DMS79 treated with DMSO at 0.1 percent for 48 hours (cell line): ENCODE measurements around the gene UNC5A.

ENCODE experiments used
- DNase-seq: peaks from one replicate; lab custom pipeline; 2025; lab: John Stamatoyannopoulos, UW

Gene UNC5A

GRCh38 chr5:176800024-176800423 is 10.3 kb upstream of the UNC5A start:
- DNase-seq, result no peak

- DNase-seq, result no peak
These were observed 8.1 kb upstream of the UNC5A start for GRCh38 chr5:176802116-176802784.

GRCh38 chr5:176803068-176803942 is 7.1 kb upstream of the UNC5A start:
- DNase-seq, result peak; percentile 59

GRCh38 chr5:176803943-176804498 is 6.3 kb upstream of the UNC5A start:
- no peak for DNase-seq

GRCh38 chr5:176806137-176806536 is 4.2 kb upstream of the UNC5A start:
- DNase-seq, result no peak

DNA sequence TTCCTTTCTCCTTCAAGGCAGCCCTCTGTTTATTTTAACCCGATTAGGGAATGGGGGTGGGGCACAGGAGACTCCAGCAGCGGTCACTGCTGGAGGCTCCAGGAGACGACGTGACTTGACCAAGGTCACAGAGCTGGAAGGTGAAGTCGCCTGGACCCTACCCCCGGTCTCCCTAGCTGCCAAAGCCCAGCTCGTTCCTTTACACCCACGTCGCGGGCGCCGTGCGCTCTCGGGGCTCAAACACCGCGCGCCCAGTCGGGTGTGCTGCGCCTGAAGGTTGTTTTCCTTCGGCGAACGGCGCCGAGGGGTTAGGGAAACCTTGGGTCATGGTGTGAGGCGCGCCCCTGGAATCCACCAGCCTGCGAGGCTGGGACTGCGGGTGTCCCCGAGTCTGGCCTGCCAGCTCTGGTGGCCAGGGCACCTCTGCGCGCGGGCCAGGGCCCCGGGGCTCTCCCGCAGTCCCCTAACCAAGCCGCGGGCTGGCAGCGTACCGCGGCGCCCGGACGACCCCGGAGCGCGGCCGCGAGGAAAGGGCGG is 747 bp upstream of the UNC5A start:
- no peak for DNase-seq

DNA sequence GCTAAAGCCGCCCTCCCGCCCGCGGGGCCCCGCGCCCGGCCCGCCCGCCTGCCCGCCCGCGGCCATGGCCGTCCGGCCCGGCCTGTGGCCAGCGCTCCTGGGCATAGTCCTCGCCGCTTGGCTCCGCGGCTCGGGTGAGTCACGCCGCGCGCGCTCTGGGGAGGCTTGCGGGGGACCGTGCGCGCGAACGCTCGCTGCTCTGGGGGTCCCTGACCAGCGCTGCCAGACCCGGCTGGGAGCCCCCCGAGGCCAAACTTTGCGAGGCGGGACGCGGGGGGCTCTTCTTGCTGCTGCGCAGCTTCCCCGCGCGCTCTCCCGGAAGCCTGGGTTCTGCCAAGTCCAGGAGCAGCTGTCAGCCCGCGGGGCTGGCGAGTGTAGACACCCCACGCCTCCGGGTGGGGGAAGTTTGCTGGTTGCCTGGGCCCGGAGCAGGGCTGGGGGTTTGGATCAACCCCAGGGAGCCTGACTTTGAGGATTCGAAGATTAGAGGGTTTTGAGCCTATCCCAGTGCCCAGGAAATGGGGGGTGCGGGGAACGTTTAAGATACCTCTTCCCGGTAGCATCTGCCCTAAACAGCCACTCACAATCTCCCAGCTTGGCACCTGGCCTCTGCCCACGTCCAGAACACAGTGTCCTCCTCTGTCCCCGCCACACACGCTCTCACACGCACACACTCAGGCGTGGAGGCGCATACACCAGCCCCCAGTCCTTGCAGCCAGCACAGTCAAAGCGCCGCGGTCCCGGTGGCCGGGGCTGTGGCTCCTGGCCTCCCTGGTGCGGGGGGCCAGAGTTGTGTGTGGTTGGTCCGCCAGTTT is 535 bp downstream of the UNC5A start:
- no peak for DNase-seq

- DNase-seq, result peak; percentile 8
These were observed 2.2 kb downstream of the UNC5A start for GRCh38 chr5:176812269-176813259.

GRCh38 chr5:176813587-176814312 is 3.4 kb downstream of the UNC5A start:
- DNase-seq, result no peak

DNA sequence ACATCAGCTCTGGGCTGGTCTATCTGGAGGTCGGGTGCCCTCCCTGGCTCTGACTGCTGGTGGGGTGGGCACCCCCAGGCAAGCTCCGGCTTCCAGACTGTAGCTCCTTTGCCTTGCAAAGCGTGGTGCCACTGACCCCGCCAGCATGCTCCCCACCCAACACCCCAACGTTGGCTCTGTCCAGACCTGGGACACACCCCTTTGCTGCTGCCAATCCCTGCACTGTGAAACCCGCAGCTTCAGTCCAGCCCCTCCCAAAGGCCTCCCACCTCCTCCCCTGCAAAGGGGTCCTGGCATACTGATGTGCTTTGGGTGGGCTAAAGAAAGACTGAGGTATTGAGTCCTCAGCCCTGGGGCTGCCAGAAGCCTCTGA is 3.9 kb downstream of the UNC5A start:
- DNase-seq, result no peak

GRCh38 chr5:176814836-176815438 is 4.6 kb downstream of the UNC5A start:
- no peak for DNase-seq

- peak; percentile 66 for DNase-seq
These were observed 5.8 kb downstream of the UNC5A start for GRCh38 chr5:176816043-176816745.

DNA sequence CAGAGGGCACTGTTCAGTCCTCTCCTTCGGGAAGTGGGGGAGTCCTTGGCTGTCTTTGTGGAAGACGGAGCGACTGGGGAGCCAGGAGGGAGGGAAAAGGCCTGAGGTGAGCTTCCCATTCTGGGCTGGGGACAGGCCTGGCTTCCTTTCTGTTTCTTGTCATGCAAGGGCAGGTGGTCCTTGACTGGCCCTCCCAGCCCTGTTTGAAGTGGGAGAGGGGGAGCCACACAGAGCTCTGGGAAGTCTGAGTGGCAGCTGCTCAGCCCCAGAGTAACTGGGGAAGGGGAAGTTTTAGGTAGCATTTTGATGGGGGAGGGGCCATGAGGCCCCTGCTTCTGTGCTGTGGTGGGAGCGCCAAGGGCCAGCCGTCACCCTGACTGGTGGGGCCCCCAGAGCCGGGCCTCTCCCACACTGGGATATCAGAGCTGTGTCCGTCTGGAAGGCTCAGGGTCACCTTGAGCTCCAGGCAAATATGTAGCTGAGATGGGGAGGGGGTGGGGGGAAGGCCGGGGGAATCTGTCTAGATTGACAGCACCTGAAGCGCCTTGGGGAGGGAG is 6.5 kb downstream of the UNC5A start:
- DNase-seq, result no peak

DNA sequence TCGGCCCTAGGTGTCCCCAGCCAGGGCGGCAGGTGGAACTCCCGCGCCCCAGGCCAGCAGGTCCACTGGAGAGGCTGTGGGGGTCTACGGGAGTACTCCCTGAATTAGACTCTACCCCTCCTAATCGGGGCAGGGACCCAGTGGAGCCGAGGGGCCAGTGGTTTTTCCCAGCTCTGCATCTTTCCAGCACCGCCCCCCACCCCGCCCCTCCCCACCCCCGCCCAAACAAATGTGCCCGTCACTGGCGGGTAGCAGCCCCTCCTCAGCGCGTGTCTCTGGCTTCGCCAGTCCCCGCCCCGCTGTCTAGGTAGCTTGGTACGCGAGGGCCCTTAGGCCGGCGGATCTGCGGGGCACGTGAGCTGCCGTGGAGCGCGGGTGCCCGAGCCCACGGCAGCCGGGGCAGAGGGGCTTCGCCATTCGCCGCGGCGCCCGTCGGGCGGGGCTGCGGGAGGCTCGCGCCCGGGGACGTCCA is 7.0 kb downstream of the UNC5A start:
- peak; percentile 23 for DNase-seq

DNA sequence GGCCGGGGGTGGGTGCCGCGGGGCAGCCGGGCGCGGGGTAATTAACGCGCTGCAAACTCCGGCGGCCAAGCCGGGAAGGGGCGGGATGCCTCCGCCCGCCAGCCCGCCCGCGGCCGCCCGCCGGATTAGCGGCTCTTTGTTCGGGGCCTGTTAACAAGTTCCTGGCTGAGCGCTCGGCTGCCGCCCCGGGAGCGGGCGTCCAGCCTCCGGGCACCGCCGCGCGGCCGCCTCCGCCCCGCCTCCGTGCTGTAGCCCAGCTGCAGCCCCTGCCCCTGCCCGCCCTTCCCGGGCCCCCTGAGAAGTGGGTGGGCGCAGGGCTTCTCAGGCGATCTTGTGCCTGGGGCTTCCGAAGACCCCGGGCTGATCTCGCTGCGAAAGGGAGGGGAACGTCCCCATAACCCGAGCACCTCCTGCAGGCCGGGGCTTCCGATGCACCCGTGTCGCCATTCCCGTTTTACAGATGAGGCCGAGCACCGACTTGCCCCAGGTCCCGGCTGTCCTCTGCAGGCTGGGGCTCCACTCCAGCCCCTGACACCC is 7.5 kb downstream of the UNC5A start:
- DNase-seq, result no peak

- DNase-seq, result peak; percentile 6
These were observed 8.2 kb downstream of the UNC5A start for GRCh38 chr5:176818391-176819098.

DNA sequence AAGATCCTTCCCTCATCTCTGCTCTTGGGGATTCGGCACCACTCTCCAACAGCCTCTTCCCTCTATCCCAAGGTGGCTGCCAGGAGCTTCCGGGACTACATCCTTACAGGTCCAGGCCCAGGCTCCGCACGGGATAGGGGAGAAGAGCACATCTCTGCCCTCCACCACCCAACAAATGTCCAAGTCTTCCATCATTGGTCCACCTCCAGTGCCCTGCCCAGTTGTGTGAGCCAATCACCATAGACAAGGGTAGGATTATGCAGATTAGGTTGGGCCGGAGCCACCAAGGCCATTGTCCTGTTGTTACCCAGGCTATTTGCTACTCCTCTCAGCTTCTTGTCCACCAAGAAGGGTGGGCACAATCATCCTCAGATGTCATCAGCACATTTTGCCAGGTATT is 9.1 kb downstream of the UNC5A start:
- no peak for DNase-seq

GRCh38 chr5:176820937-176821336 is 10.6 kb downstream of the UNC5A start:
- DNase-seq, result peak; percentile 31
